ENCODE measurements around the gene PDXK. TPM values are rescaled to one million over a fixed set of nuclear protein-coding genes. Genes with fewer than 3 reads are reported as not detected.

PDXK gene
- total RNA-seq, 1 experiment from 2014 or later: 114 TPM

- Histone ChIP-seq H3K4me1 (ENCODE audit: insufficient read depth, low read length, poor library complexity, severe bottlenecking) (peaks cover 27% of the 10 kb centered on the region), H3K36me3 (ENCODE audit: insufficient read depth, low read length, poor library complexity, severe bottlenecking) (peaks cover 23% of the 10 kb centered on the region), H3K27me3 (replicated peaks; ENCODE audit: insufficient read depth, low read depth, low read length, poor library complexity) (no peaks in the 10 kb centered on the region), H3K4me3 (ENCODE audit: low read depth, low read length, poor library complexity, severe bottlenecking) (no peak overlapping the region), H3K27ac (ENCODE audit: low read depth, low read length, poor library complexity, severe bottlenecking) (peak overlapping the region; percentile 49), H3K9me3 (ENCODE audit: low read depth, low read length, poor library complexity, severe bottlenecking) (no peaks in the 10 kb centered on the region)
- ChIA-PET CTCF (no interaction called here), POLR2A (ENCODE audit: low non-redundant PET) (interaction anchor here (0.6 to 0.7 kb wide), 2 partner anchors 94 to 253 kb away, joined by 6 to 11 read pairs; no protein-coding TSS in a partner anchor)
- no TSS peak for BruUV-seq (replicated peaks)
- TF ChIP-seq EZH2 (IDR thresholded peaks at IDR 0.05; ENCODE audit: borderline replicate concordance, low read depth, low read length, poor library complexity, severe bottlenecking) (no peak), CTCF (conservative IDR thresholded peaks at IDR 0.05; ENCODE audit: low read depth, low read length) (no peak)
- intact Hi-C loops (cut with micrococcal nuclease; ENCODE audit: unreplicated experiment): no loop called here
- DNase-seq (ENCODE audit: low spot score): peak; percentile 93
Observed at GRCh38 chr21:43771698-43772424, 52.9 kb downstream of the PDXK start.

- intact Hi-C loops (cut with micrococcal nuclease; ENCODE audit: unreplicated experiment): no loop called here
- no peak for DNase-seq (ENCODE audit: low spot score)
Observed at GRCh38 chr21:43772425-43772821, 53.5 kb downstream of the PDXK start.

GRCh38 chr21:43774163-43774562 lies 55.2 kb downstream of the PDXK start:
- BruUV-seq (replicated peaks): TSS peak; percentile 33
- H3K27me3 ChIP-seq (replicated peaks; ENCODE audit: insufficient read depth, low read depth, low read length, poor library complexity): no peaks in the 10 kb centered on the region
- peaks cover 27% of the 10 kb centered on the region for H3K4me1 ChIP-seq (ENCODE audit: insufficient read depth, low read length, poor library complexity, severe bottlenecking)
- no peak overlapping the region for H3K27ac ChIP-seq (ENCODE audit: low read depth, low read length, poor library complexity, severe bottlenecking)
- ChIA-PET POLR2A (ENCODE audit: low non-redundant PET) (no interaction called here), CTCF (no interaction called here)
- intact Hi-C loops (cut with micrococcal nuclease; ENCODE audit: unreplicated experiment): no loop called here
- H3K4me3 ChIP-seq (ENCODE audit: low read depth, low read length, poor library complexity, severe bottlenecking): no peak overlapping the region
- peaks cover 23% of the 10 kb centered on the region for H3K36me3 ChIP-seq (ENCODE audit: insufficient read depth, low read length, poor library complexity, severe bottlenecking)
- TF ChIP-seq CTCF (conservative IDR thresholded peaks at IDR 0.05; ENCODE audit: low read depth, low read length) (no peak), EZH2 (IDR thresholded peaks at IDR 0.05; ENCODE audit: borderline replicate concordance, low read depth, low read length, poor library complexity, severe bottlenecking) (no peak)
- no peaks in the 10 kb centered on the region for H3K9me3 ChIP-seq (ENCODE audit: low read depth, low read length, poor library complexity, severe bottlenecking)
- no peak for DNase-seq (ENCODE audit: low spot score)

More at GRCh38 chr21:43772425-43772821, 53.5 kb downstream of the PDXK start:
- no TSS peak for BruUV-seq (replicated peaks)
- peaks cover 27% of the 10 kb centered on the region for H3K4me1 ChIP-seq (ENCODE audit: insufficient read depth, low read length, poor library complexity, severe bottlenecking)
- no peaks in the 10 kb centered on the region for H3K9me3 ChIP-seq (ENCODE audit: low read depth, low read length, poor library complexity, severe bottlenecking)
- no peak overlapping the region for H3K4me3 ChIP-seq (ENCODE audit: low read depth, low read length, poor library complexity, severe bottlenecking)
- no peak for TF ChIP-seq EZH2 (IDR thresholded peaks at IDR 0.05; ENCODE audit: borderline replicate concordance, low read depth, low read length, poor library complexity, severe bottlenecking)
- TF ChIP-seq CTCF (conservative IDR thresholded peaks at IDR 0.05; ENCODE audit: low read depth, low read length): no peak
- peak overlapping the region; percentile 49 for H3K27ac ChIP-seq (ENCODE audit: low read depth, low read length, poor library complexity, severe bottlenecking)
- peaks cover 23% of the 10 kb centered on the region for H3K36me3 ChIP-seq (ENCODE audit: insufficient read depth, low read length, poor library complexity, severe bottlenecking)
- no peaks in the 10 kb centered on the region for H3K27me3 ChIP-seq (replicated peaks; ENCODE audit: insufficient read depth, low read depth, low read length, poor library complexity)
- CTCF ChIA-PET: no interaction called here
- POLR2A ChIA-PET (ENCODE audit: low non-redundant PET): no interaction called here

Data from A673 (cell line).